HG03060 (cell line): Measurements from ENCODE around the gene SLC16A5.
"Not testable (repeated sequence)": the region's sequence is repeated elsewhere in the genome, so short reads cannot be mapped to it uniquely, and the experiment has no call there.

Source experiments
- ATAC-seq: cut with Tn5 transposase; IDR thresholded peaks from one replicate; pipeline ENCODE4 v1.9.1; 2021; ENCODE audit warnings: low read depth, moderate number of reproducible peaks; ENCODE audit not compliant: unreplicated experiment

Gene SLC16A5

DNA sequence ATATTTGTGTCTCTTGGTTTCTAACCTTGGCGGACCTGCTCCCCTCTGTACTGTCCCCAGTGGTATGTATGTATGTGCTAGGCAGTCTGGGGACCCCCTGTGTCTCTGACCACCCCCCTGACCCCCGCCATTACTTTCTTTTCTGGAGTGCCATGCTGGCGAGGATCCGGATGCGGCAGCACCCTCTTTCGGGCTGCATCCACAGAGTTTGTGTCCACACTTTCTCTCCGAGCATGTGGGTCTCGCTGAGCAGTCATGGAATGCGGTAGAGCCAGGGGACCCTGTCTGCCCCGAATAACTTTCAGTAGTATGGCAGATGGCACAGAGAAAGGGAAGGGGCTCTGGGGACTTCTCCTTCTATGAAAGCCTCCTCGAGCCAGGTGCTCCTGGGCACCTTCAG, 23.7 kb upstream of the SLC16A5 start:
- no peak for ATAC-seq

GRCh38 chr17:75064460-75064859, 23.3 kb upstream of the SLC16A5 start:
- ATAC-seq: no peak

GRCh38 chr17:75064867-75065561, 22.7 kb upstream of the SLC16A5 start:
- ATAC-seq: no peak

- ATAC-seq: no peak
Observed at GRCh38 chr17:75065562-75066151, 22.1 kb upstream of the SLC16A5 start.

GRCh38 chr17:75067856-75068255, 19.9 kb upstream of the SLC16A5 start:
- ATAC-seq: no peak

GRCh38 chr17:75068750-75069149, 19.0 kb upstream of the SLC16A5 start:
- no peak for ATAC-seq

DNA sequence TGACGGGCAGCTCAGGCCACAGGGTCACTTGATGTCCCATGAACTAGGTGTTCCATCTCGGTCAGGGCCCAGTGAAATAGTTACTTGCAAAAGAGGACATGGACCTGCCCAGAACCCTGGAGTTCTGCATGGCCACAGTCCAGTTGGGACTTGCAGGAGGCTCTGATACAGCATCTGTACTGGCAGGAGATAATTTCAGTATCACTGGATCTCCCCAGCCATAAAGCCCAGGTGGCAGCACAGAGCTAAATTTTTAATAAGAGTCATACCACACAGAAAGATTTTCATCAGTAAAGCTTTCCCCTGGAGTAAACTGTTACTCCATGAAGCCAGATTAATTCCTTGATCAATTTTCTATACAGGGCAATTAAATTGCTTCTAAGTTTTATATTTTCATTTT, 18.0 kb upstream of the SLC16A5 start:
- no peak for ATAC-seq

- not testable (repeated sequence) for ATAC-seq
Observed at GRCh38 chr17:75071478-75072271, 16.1 kb upstream of the SLC16A5 start.

GRCh38 chr17:75072909-75073308, 14.8 kb upstream of the SLC16A5 start:
- not testable (repeated sequence) for ATAC-seq

DNA sequence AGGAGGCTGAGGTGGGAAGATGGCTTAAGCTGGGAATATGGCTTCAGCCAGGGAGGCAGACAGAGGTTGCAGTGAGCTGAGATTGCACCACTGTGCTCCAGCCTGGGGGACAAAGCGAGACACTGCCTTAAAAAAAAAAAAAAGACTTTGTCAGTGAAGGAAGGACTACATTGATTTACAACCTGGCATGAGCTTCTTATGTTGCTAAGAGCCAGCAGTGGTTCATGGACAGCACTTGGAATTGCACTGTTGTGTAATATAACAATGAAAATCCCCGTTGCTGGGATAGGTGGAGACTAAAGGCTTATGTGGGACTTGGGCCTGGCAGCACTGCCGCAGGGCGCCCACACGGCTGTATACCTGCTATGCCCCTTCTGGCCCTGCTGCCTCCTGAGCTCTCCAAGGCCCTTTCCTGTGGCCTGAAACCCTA, 14.1 kb upstream of the SLC16A5 start:
- ATAC-seq: no peak

- no peak for ATAC-seq
Observed at GRCh38 chr17:75074532-75074931, 13.2 kb upstream of the SLC16A5 start.

- ATAC-seq: no peak
Observed at GRCh38 chr17:75075597-75076336, 12.0 kb upstream of the SLC16A5 start.

- no peak for ATAC-seq
Observed at GRCh38 chr17:75077072-75077495, 10.7 kb upstream of the SLC16A5 start.

GRCh38 chr17:75077496-75078283, 10.1 kb upstream of the SLC16A5 start:
- no peak for ATAC-seq

GRCh38 chr17:75078284-75079022, 9.3 kb upstream of the SLC16A5 start:
- no peak for ATAC-seq

- no peak for ATAC-seq
Observed at GRCh38 chr17:75079023-75079373, 8.8 kb upstream of the SLC16A5 start.

DNA sequence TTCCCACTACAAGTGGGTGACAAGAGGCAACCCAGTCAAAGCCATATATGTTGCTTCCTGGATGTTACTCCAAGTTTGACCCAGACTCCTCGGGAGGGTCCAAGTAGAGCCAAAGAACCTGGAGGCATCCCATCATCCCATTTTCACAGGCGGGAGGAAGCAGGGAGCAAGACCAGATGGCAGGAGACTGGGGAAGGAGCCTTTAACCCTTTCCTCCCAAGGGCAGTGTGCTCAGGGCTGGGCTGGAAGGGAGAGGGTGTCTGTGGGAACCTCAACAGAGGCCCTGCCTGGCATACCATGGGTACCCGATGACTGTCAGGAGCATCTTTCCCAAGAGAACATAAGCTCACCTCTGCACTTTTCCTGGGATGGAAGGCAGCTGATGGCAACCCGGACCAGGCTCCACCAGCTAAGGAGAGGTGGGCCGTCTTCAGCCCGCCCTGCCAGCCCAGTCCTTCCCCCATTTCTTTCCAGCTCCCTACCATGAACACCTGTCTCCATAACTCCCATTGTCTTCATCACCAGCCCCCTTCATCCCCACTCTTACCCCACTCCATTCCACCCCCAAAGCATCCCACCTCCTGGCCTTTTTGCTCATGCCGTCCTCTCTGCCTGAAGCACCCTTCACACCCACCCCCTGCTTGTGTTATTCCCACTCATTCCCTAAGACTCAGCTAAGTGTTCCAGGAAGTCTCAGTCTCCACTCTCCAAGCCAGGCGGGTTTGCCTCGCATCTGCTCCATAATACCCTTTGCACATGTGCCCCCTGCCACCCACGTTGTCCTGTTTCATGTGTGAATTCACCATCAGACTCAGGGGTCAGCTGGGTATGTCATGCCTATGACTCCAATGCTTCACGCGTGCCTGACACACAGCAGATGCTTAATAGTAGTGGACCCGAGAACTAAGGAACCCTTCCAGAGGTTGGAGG, 5.9 kb upstream of the SLC16A5 start:
- no peak for ATAC-seq

- ATAC-seq: no peak
Observed at GRCh38 chr17:75082683-75083082, 5.1 kb upstream of the SLC16A5 start.
